ENCODE measurements around the gene RUNX3. TPM values are rescaled to one million over a fixed set of nuclear protein-coding genes. Genes with fewer than 3 reads are reported as not detected.

RUNX3 gene
- polyA plus RNA-seq, 1 donor (not counting 4 experiments of a cell fraction or from before 2014, with no cell fraction given), result not detected

- H3K4me2 ChIP-seq (ENCODE audit: control insufficient read depth, extremely low read depth, insufficient read depth, low read depth, low read length), result no peak overlapping the region
- H3K9me1 ChIP-seq (ENCODE audit: control insufficient read depth, extremely low read depth, insufficient read depth, low read length), result no peaks in the 10 kb centered on the region
- TF ChIP-seq EZH2 (IDR thresholded peaks at IDR 0.05; ENCODE audit: low read length) (no peak), CTCF (optimal IDR thresholded peaks at IDR 0.05 in 1 of 3, IDR thresholded peaks at IDR 0.05 in 1 of 3, conservative IDR thresholded peaks at IDR 0.05 in 1 of 3; ENCODE audit: extremely low read depth in 1 of 3, insufficient read depth in 2 of 3, low read length in 3 of 3) (no peak)
- DNase-seq (ENCODE audit: low read depth, low spot score) (no peak), FAIRE-seq (no peak)
- no peaks in the 10 kb centered on the region for H3K79me2 ChIP-seq (ENCODE audit: control insufficient read depth, insufficient read depth, low read length)
- no peak overlapping the region for H3K4me3 ChIP-seq (ENCODE audit: control insufficient read depth in 2 of 3, extremely low read depth in 1 of 3, insufficient read depth in 2 of 3, low read depth in 1 of 3, low read length in 3 of 3)
- peaks cover 23% of the 10 kb centered on the region for H3K27me3 ChIP-seq (ENCODE audit: control insufficient read depth, extremely low read depth, insufficient read depth, low read length)
- H3K4me1 ChIP-seq (ENCODE audit: control insufficient read depth, extremely low read depth, insufficient read depth, low read length), result no peaks in the 10 kb centered on the region
- no peaks in the 10 kb centered on the region for H4K20me1 ChIP-seq (ENCODE audit: control insufficient read depth, extremely low read depth, insufficient read depth, low read length)
- H3K9ac ChIP-seq (ENCODE audit: control insufficient read depth, extremely low read depth, insufficient read depth, low read length), result no peak overlapping the region
- no peaks in the 10 kb centered on the region for H3K9me3 ChIP-seq (ENCODE audit: control insufficient read depth, low read depth, low read length)
- dilution Hi-C loops (cut with MboI; ENCODE audit: extremely low pct_ligation_motif_present, low sequenced_read_pairs), result no loop called here
- H3K27ac ChIP-seq (ENCODE audit: control insufficient read depth, insufficient read depth, low read length), result no peak overlapping the region
- no peaks in the 10 kb centered on the region for H3K36me3 ChIP-seq (ENCODE audit: control insufficient read depth in 2 of 2, extremely low read depth in 1 of 2, insufficient read depth in 2 of 2, low read length in 2 of 2)
- no peak overlapping the region for H2AFZ ChIP-seq (ENCODE audit: control insufficient read depth, low read length)
These were observed 32.6 kb downstream of the RUNX3 start for GRCh38 chr1:24897263-24898151.

GRCh38 chr1:24896596-24897262 is 33.3 kb downstream of the RUNX3 start:
- no peak for TF ChIP-seq CTCF (optimal IDR thresholded peaks at IDR 0.05 in 1 of 3, IDR thresholded peaks at IDR 0.05 in 1 of 3, conservative IDR thresholded peaks at IDR 0.05 in 1 of 3; ENCODE audit: extremely low read depth in 1 of 3, insufficient read depth in 2 of 3, low read length in 3 of 3)
- TF ChIP-seq EZH2 (IDR thresholded peaks at IDR 0.05; ENCODE audit: low read length), result no peak
- no peaks in the 10 kb centered on the region for H3K36me3 ChIP-seq (ENCODE audit: control insufficient read depth in 2 of 2, extremely low read depth in 1 of 2, insufficient read depth in 2 of 2, low read length in 2 of 2)
- no peak overlapping the region for H3K4me2 ChIP-seq (ENCODE audit: control insufficient read depth, extremely low read depth, insufficient read depth, low read depth, low read length)
- H2AFZ ChIP-seq (ENCODE audit: control insufficient read depth, low read length), result no peak overlapping the region
- no peaks in the 10 kb centered on the region for H4K20me1 ChIP-seq (ENCODE audit: control insufficient read depth, extremely low read depth, insufficient read depth, low read length)
- no peaks in the 10 kb centered on the region for H3K9me3 ChIP-seq (ENCODE audit: control insufficient read depth, low read depth, low read length)
- H3K4me1 ChIP-seq (ENCODE audit: control insufficient read depth, extremely low read depth, insufficient read depth, low read length), result no peaks in the 10 kb centered on the region
- no peak overlapping the region for H3K4me3 ChIP-seq (ENCODE audit: control insufficient read depth in 2 of 3, extremely low read depth in 1 of 3, insufficient read depth in 2 of 3, low read depth in 1 of 3, low read length in 3 of 3)
- H3K9me1 ChIP-seq (ENCODE audit: control insufficient read depth, extremely low read depth, insufficient read depth, low read length), result no peaks in the 10 kb centered on the region
- no peak for DNase-seq (ENCODE audit: low read depth, low spot score)
- FAIRE-seq, result no peak
- no peak overlapping the region for H3K27ac ChIP-seq (ENCODE audit: control insufficient read depth, insufficient read depth, low read length)
- no peak overlapping the region for H3K9ac ChIP-seq (ENCODE audit: control insufficient read depth, extremely low read depth, insufficient read depth, low read length)
- dilution Hi-C loops (cut with MboI; ENCODE audit: extremely low pct_ligation_motif_present, low sequenced_read_pairs), result no loop called here
- peaks cover 23% of the 10 kb centered on the region for H3K27me3 ChIP-seq (ENCODE audit: control insufficient read depth, extremely low read depth, insufficient read depth, low read length)
- H3K79me2 ChIP-seq (ENCODE audit: control insufficient read depth, insufficient read depth, low read length), result no peaks in the 10 kb centered on the region

Data from keratinocyte (primary cell).